HepG2 (cell line): ENCODE results near the gene CXXC5. TPM values are rescaled to one million over a fixed set of nuclear protein-coding genes. Genes with fewer than 3 reads are reported as not detected.

ENCODE experiments used
- ATF3 ChIP-seq: sonication (generic); formaldehyde crosslinking; IDR thresholded peaks from 2 replicates; pipeline ENCODE4 v1.4.0; 2020; ENCODE audit warnings: missing genetic modification reagents
- EP300 ChIP-seq, 3 experiments: sonication (generic) in 1 of 3; formaldehyde crosslinking in 1 of 3; IDR thresholded peaks; 2 replicates each; pipeline versions ENCODE4 v1.5.1 to v1.6.1; 2011 to 2020; ENCODE audit warnings: low read depth in 2 of 3, low read length in 2 of 3, borderline replicate concordance in 1 of 3, improper control_type of control experiment in 1 of 3, mild to moderate bottlenecking in 1 of 3, missing genetic modification reagents in 1 of 3, moderate library complexity in 1 of 3
- FUBP1 ChIP-seq: sonication (generic); formaldehyde crosslinking; IDR thresholded peaks from 2 replicates; pipeline ENCODE4 v1.5.1; 2020; ENCODE audit warnings: missing genetic modification reagents, mild to moderate bottlenecking, borderline replicate concordance
- MYC ChIP-seq: sonication (generic); formaldehyde crosslinking; IDR thresholded peaks from 2 replicates; pipeline ENCODE4 v1.9.0; 2021; ENCODE audit warnings: missing genetic modification reagents, borderline replicate concordance
- NFAT5 ChIP-seq: sonication (generic); formaldehyde crosslinking; IDR thresholded peaks from 2 replicates; pipeline ENCODE4 v1.4.0; 2020; ENCODE audit warnings: missing genetic modification reagents
- NRL ChIP-seq: sonication (generic); formaldehyde crosslinking; IDR thresholded peaks from 2 replicates; pipeline ENCODE4 v1.5.0; 2020; ENCODE audit warnings: missing genetic modification reagents, mild to moderate bottlenecking, moderate library complexity, borderline replicate concordance
- PLSCR1 ChIP-seq: sonication (generic); formaldehyde crosslinking; IDR thresholded peaks from 2 replicates; pipeline ENCODE4 v1.5.0; 2020; ENCODE audit warnings: missing genetic modification reagents, mild to moderate bottlenecking, borderline replicate concordance
- RFXANK ChIP-seq: IDR thresholded peaks from 2 replicates; pipeline ENCODE4 v1.6.1; 2016
- SETDB1 ChIP-seq: sonication (generic); formaldehyde crosslinking; IDR thresholded peaks from 2 replicates; pipeline ENCODE4 v1.5.1; 2020; ENCODE audit warnings: missing genetic modification reagents, mild to moderate bottlenecking, borderline replicate concordance
- SIN3B ChIP-seq: fragments of 150-350 bp; IDR thresholded peaks from 2 replicates; pipeline ENCODE4 v1.6.1; 2014; ENCODE audit warnings: low read length
- TP53 ChIP-seq: sonication (generic); formaldehyde crosslinking; conservative IDR thresholded peaks from 2 replicates; pipeline ENCODE4 v1.4.0; 2020; ENCODE audit warnings: missing genetic modification reagents
- ZBTB34 ChIP-seq: sonication (generic); formaldehyde crosslinking; IDR thresholded peaks from 2 replicates; pipeline ENCODE4 v1.8.0; 2022; ENCODE audit warnings: mild to moderate bottlenecking, missing genetic modification reagents
- ZFP37 ChIP-seq: sonication (generic); formaldehyde crosslinking; IDR thresholded peaks from 2 replicates; pipeline ENCODE4 v1.4.0; 2020; ENCODE audit warnings: missing genetic modification reagents, borderline replicate concordance
- ZNF17 ChIP-seq: sonication (generic); formaldehyde crosslinking; IDR thresholded peaks from 2 replicates; pipeline ENCODE4 v1.5.0; 2020; ENCODE audit warnings: mild to moderate bottlenecking, missing genetic modification reagents
- ZNF263 ChIP-seq: sonication (generic); formaldehyde crosslinking; IDR thresholded peaks from 2 replicates; pipeline ENCODE4 v1.4.0; 2020; ENCODE audit warnings: missing genetic modification reagents
- ZNF292 ChIP-seq: sonication (generic); formaldehyde crosslinking; IDR thresholded peaks from 2 replicates; pipeline ENCODE4 v1.8.1; 2022; ENCODE audit warnings: mild to moderate bottlenecking, low read depth, missing genetic modification reagents, borderline replicate concordance
- ZNF558 ChIP-seq: sonication (generic); formaldehyde crosslinking; IDR thresholded peaks from 2 replicates; pipeline ENCODE4 v1.9.0; 2022; ENCODE audit warnings: mild to moderate bottlenecking, missing genetic modification reagents, borderline replicate concordance
- ZNF7 ChIP-seq: IDR thresholded peaks from 2 replicates; pipeline ENCODE4 v1.6.1; 2016; ENCODE audit warnings: missing biosample characterization, missing genetic modification reagents
- ZNF782 ChIP-seq: sonication (generic); formaldehyde crosslinking; IDR thresholded peaks from 2 replicates; pipeline ENCODE4 v1.4.0; 2020; ENCODE audit warnings: missing genetic modification reagents, mild to moderate bottlenecking, borderline replicate concordance
- polyA plus RNA-seq, 8 experiments: library from polyadenylated mRNA; depleted of rRNA in 3 of 8; stranded (reverse) in 7 of 8; unstranded in 1 of 8; fragments of >200 nt; fragmentation: Illumina TruSeq in 4 of 8; extraction: Trizol in 4 of 8; gene quantifications; 2 replicates each; pipeline versions ENCODE4 v1.2.1 to v1.2.3, GENCODE V29; 2011 to 2016; ENCODE audit warnings: low read depth in 4 of 8, missing spikeins in 1 of 8, mixed read lengths in 1 of 8; ENCODE audit not compliant: insufficient read depth in 1 of 8
- total RNA-seq, 5 experiments: library from RNA; depleted of rRNA; stranded (reverse); fragments of >200 nt; fragmentation: Illumina TruSeq; extraction: Trizol; gene quantifications; 2 replicates each; pipeline ENCODE4 v1.2.3, GENCODE V29; 2016; ENCODE audit warnings: low read depth in 1 of 5

CXXC5 gene
- total and polyA plus RNA-seq, 2 of the 13 experiments (the other 11 are each of a cell fraction or from before 2014, with no cell fraction given) = 32.3 to 33.0 TPM

DNA sequence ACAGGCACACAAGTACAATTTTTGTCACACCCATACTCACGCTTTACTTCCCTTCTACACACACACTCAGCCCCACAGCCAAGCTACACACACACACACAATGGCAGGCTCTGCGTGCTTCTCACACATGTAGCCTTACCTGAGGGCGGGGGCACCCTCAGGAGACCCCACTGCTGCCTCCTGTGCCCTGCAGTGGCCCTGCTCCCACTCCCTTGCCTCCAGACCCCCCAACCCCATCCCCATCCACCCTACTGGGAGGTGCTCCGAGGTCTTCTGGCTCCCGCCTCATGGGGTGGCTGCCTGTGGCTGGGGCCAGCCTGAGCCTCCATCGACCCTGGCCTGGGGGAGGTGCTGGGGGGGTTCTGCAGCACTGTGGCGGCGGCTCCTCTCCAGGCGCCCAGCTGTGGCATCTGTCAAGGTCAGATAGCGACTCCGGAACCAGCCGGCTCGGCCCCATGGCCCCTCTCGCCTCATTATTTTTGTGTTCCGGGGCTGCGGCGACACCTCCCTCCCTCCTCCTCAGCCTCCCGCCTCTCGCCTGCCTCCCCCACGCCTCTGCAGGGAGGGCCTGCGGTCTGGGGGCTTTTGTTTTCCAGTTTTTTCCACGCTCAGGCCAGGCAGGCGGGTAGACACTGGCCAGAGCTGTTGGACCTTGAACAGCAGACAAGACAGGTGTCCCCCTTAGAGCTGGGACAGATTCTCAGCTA lies 21.7 kb downstream of the CXXC5 start (continued):
- TF ChIP-seq EP300 (IDR thresholded peaks at IDR 0.05; ENCODE audit: low read depth in 2 of 2, low read length in 2 of 2) (0 out of 4 replicates have a peak, but pooled peaks of 1 of the 2 experiments have one; percentile 5), EP300 (CRISPR knock-in tag; IDR thresholded peaks at IDR 0.05; ENCODE audit: borderline replicate concordance) (no peak), ZNF17 (no peak), PLSCR1 (CRISPR knock-in tag) (no peak), ZFP37 (no peak), RFXANK (CRISPR knock-in tag) (no peak), ZBTB34 (CRISPR knock-in tag) (no peak), SIN3B (no peak), TP53 (CRISPR knock-in tag) (no peak), NRL (CRISPR knock-in tag) (peak; percentile 42; the same call in 1 of the 2 replicates), SETDB1 (no peak), ATF3 (CRISPR knock-in tag) (no peak), NFAT5 (CRISPR knock-in tag) (no peak), MYC (CRISPR knock-in tag) (peak; percentile 63; the same call in 1 of the 2 replicates), ZNF292 (CRISPR knock-in tag) (peak; percentile 77; the same call in 1 of the 2 replicates), ZNF558 (CRISPR knock-in tag) (no peak), ZNF782 (CRISPR knock-in tag) (peak; percentile 30; the same call in 1 of the 2 replicates), ZNF263 (CRISPR knock-in tag) (peak; percentile 71), FUBP1 (CRISPR knock-in tag) (no peak), ZNF7 (CRISPR knock-in tag) (no peak)
